ENCODE data around the gene CYP8B1. TPM values are rescaled to one million over a fixed set of nuclear protein-coding genes. Genes with fewer than 3 reads are reported as not detected.
A peak's percentile ranks its signal among the peaks of the same experiment; 100 is the strongest.

CYP8B1 gene
- total RNA-seq, 1 experiment from 2014 or later, result not detected

GRCh38 chr3:42880601-42881451 is 5.1 kb upstream of the CYP8B1 start:
- H3K4me3 Mint-ChIP-seq (ENCODE audit: unreplicated experiment), result peak overlapping the region; percentile 73
- TF ChIP-seq CTCF (IDR thresholded peaks at IDR 0.05; ENCODE audit: insufficient read depth in 1 of 2, low read depth in 1 of 2, low read length in 1 of 2, severe bottlenecking in 1 of 2, unreplicated experiment in 1 of 2), result peak; percentile 89 to 90
- H3K4me1 Mint-ChIP-seq (ENCODE audit: low read depth, unreplicated experiment), result peaks cover 5% of the 10 kb centered on the region
- no TSS peak for BruUV-seq (replicated peaks)
- peaks cover 5% of the 10 kb centered on the region; the same call in 1 of the 2 replicates for H3K4me1 ChIP-seq
- H3K27me3 Mint-ChIP-seq (ENCODE audit: insufficient read depth, unreplicated experiment), result no peaks in the 10 kb centered on the region
- POLR2A ChIA-PET, result no interaction called here
- H3K36me3 Mint-ChIP-seq (ENCODE audit: insufficient read depth, unreplicated experiment), result no peaks in the 10 kb centered on the region
- intact Hi-C loops (cut with micrococcal nuclease; ENCODE audit: unreplicated experiment), result loop anchor here (1.0 to 2.0 kb wide), 3 partner anchors 42 to 100 kb away; no protein-coding TSS in a partner anchor
- CTCF ChIA-PET, result interaction anchor here (0.6 to 2.6 kb wide), 4 partner anchors 9 to 52 kb away, joined by 3 to 17 read pairs (median 6); no protein-coding TSS in a partner anchor
- peak; percentile 84 to 85 for DNase-seq
- H3K27me3 ChIP-seq (replicated peaks; ENCODE audit: control insufficient read depth, insufficient read depth, low read length), result no peaks in the 10 kb centered on the region
- no peaks in the 10 kb centered on the region for H3K9me3 ChIP-seq
- no peaks in the 10 kb centered on the region for H3K9me3 Mint-ChIP-seq (ENCODE audit: unreplicated experiment)
- H3K27ac Mint-ChIP-seq (ENCODE audit: unreplicated experiment), result peak overlapping the region; percentile 16
- H3K36me3 ChIP-seq (ENCODE audit: control insufficient read depth, insufficient read depth, low read length), result no peaks in the 10 kb centered on the region
- peak overlapping the region; percentile 58 for H3K4me3 ChIP-seq (ENCODE audit: low read depth, low read length)

GRCh38 chr3:42880183-42880582 is 4.5 kb upstream of the CYP8B1 start:
- ChIA-PET CTCF (no interaction called here), POLR2A (no interaction called here)
- peaks cover 5% of the 10 kb centered on the region for H3K4me1 Mint-ChIP-seq (ENCODE audit: low read depth, unreplicated experiment)
- H3K36me3 Mint-ChIP-seq (ENCODE audit: insufficient read depth, unreplicated experiment), result no peaks in the 10 kb centered on the region
- H3K27ac Mint-ChIP-seq (ENCODE audit: unreplicated experiment), result peak overlapping the region; percentile 16
- Histone ChIP-seq H3K9me3 (no peaks in the 10 kb centered on the region), H3K36me3 (ENCODE audit: control insufficient read depth, insufficient read depth, low read length) (no peaks in the 10 kb centered on the region), H3K4me3 (ENCODE audit: low read depth, low read length) (no peak overlapping the region; the same call in 1 of the 2 replicates), H3K27me3 (replicated peaks; ENCODE audit: control insufficient read depth, insufficient read depth, low read length) (no peaks in the 10 kb centered on the region), H3K4me1 (peaks cover 5% of the 10 kb centered on the region; the same call in 1 of the 2 replicates)
- intact Hi-C loops (cut with micrococcal nuclease; ENCODE audit: unreplicated experiment), result loop anchor here (2.0 kb wide), 1 partner anchor 41 kb away; no protein-coding TSS in a partner anchor
- H3K4me3 Mint-ChIP-seq (ENCODE audit: unreplicated experiment), result peak overlapping the region; percentile 73
- no peaks in the 10 kb centered on the region for H3K9me3 Mint-ChIP-seq (ENCODE audit: unreplicated experiment)
- TF ChIP-seq CTCF (IDR thresholded peaks at IDR 0.05; ENCODE audit: insufficient read depth in 1 of 2, low read depth in 1 of 2, low read length in 1 of 2, severe bottlenecking in 1 of 2, unreplicated experiment in 1 of 2), result no peak
- no peak for DNase-seq
- no peaks in the 10 kb centered on the region for H3K27me3 Mint-ChIP-seq (ENCODE audit: insufficient read depth, unreplicated experiment)
- BruUV-seq (replicated peaks), result no TSS peak

DNA sequence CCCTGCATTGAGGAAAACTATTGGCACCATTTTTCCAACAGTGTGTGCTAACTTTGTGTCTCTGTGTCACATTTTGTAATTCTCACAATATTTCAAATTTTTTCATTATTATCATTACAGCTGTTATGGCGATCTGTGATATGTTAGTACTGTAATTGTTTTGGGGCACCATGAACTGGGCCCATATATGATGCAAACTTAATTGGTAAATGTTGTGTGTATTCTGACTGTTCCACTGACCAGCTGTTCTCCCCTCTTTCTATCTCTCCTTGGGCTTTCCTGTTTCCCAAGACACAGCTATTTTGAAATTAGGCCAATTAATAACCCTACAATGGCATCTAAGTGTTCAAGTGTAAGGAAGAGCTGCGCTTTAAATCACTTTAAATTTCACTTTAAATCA is 2.2 kb upstream of the CYP8B1 start:
- H3K4me3 Mint-ChIP-seq (ENCODE audit: unreplicated experiment), result no peak overlapping the region
- Histone ChIP-seq H3K36me3 (ENCODE audit: control insufficient read depth, insufficient read depth, low read length) (no peaks in the 10 kb centered on the region), H3K4me3 (ENCODE audit: low read depth, low read length) (no peak overlapping the region), H3K27me3 (replicated peaks; ENCODE audit: control insufficient read depth, insufficient read depth, low read length) (no peaks in the 10 kb centered on the region), H3K9me3 (no peaks in the 10 kb centered on the region), H3K4me1 (peaks cover 5% of the 10 kb centered on the region; the same call in 1 of the 2 replicates)
- ChIA-PET POLR2A (no interaction called here), CTCF (no interaction called here)
- no peak for DNase-seq
- H3K27ac Mint-ChIP-seq (ENCODE audit: unreplicated experiment), result no peak overlapping the region
- no peaks in the 10 kb centered on the region for H3K36me3 Mint-ChIP-seq (ENCODE audit: insufficient read depth, unreplicated experiment)
- TF ChIP-seq CTCF (IDR thresholded peaks at IDR 0.05; ENCODE audit: insufficient read depth in 1 of 2, low read depth in 1 of 2, low read length in 1 of 2, severe bottlenecking in 1 of 2, unreplicated experiment in 1 of 2), result no peak
- BruUV-seq (replicated peaks), result no TSS peak
- H3K27me3 Mint-ChIP-seq (ENCODE audit: insufficient read depth, unreplicated experiment), result no peaks in the 10 kb centered on the region
- peaks cover 5% of the 10 kb centered on the region for H3K4me1 Mint-ChIP-seq (ENCODE audit: low read depth, unreplicated experiment)
- intact Hi-C loops (cut with micrococcal nuclease; ENCODE audit: unreplicated experiment), result no loop called here
- no peaks in the 10 kb centered on the region for H3K9me3 Mint-ChIP-seq (ENCODE audit: unreplicated experiment)
